ENCODE data around the gene NEK10.
"Not testable (repeated sequence)": the region's sequence is repeated elsewhere in the genome, so short reads cannot be mapped to it uniquely, and the experiment has no call there.

The NEK10 gene, protein sequence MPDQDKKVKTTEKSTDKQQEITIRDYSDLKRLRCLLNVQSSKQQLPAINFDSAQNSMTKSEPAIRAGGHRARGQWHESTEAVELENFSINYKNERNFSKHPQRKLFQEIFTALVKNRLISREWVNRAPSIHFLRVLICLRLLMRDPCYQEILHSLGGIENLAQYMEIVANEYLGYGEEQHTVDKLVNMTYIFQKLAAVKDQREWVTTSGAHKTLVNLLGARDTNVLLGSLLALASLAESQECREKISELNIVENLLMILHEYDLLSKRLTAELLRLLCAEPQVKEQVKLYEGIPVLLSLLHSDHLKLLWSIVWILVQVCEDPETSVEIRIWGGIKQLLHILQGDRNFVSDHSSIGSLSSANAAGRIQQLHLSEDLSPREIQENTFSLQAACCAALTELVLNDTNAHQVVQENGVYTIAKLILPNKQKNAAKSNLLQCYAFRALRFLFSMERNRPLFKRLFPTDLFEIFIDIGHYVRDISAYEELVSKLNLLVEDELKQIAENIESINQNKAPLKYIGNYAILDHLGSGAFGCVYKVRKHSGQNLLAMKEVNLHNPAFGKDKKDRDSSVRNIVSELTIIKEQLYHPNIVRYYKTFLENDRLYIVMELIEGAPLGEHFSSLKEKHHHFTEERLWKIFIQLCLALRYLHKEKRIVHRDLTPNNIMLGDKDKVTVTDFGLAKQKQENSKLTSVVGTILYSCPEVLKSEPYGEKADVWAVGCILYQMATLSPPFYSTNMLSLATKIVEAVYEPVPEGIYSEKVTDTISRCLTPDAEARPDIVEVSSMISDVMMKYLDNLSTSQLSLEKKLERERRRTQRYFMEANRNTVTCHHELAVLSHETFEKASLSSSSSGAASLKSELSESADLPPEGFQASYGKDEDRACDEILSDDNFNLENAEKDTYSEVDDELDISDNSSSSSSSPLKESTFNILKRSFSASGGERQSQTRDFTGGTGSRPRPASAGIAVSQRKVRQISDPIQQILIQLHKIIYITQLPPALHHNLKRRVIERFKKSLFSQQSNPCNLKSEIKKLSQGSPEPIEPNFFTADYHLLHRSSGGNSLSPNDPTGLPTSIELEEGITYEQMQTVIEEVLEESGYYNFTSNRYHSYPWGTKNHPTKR

DNA sequence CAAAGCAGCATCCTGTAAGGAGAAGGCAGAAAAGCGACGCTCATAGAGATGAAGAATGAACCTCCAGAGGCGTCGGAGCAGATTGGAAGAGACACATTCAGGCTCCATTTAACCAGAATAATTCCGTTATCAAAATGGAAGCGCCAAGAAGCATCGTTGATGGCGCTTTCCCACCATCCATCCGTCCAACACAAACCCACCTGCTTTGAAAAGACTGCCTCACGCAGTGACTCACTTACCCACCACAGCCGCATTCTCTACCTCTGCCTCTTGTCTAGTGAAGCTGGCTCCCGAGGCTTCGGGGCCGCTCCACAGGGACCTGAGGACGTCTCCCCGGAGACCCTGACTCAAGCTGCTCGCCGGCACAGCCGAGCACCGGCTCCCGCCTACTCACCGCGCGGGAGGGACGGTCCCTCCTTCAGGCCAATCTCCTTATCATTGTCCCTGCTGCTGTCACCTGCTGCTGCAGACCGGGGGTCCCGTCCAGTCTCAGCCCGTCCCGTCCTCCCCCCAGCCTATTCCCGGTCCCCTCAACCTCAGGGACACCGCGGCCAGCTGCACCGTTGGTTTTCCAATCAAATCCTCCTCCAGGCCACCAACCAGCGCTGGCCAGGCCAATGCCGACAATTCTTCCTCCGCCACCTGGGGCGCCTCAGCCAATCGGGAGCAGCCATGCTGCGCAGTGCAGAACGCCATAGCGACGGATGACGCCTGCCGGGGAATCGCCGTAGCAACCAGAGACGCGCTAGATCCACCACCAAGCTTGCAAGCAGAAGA, at the start of gene NEK10:
Gene NEK10, minus strand, starts transcription at position 553 of the 777 bp plus-strand sequence. CDS start 16,501 bp downstream, outside the sequence.
- in situ Hi-C loops (cut with HindIII; ENCODE audit: low pct_ligation_motif_present, low pct_unique_long_range_greater_than_20kb, low sequenced_read_pairs), result no loop called here
- DNase-seq, result peak; percentile 90

DNA sequence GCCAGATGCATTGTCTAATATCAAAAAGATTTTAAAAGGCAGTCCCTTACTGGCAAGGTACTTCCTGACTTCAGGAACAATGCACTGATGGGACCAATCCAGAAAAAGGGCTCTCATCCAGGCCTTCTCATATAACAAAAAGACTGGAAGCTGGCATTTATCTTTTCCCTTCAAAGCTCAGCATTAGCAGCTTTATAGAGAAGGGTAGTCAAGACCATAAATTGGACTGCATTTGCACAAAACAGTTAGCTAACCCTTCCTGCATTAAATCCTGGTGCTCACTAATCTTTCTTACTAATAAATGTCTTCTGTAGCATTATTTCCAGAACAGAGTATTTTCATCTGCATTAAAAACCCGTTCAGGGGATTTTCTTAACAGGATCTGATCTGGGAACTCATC, 46.0 kb upstream of the NEK10 start:
- in situ Hi-C loops (cut with HindIII; ENCODE audit: low pct_ligation_motif_present, low pct_unique_long_range_greater_than_20kb, low sequenced_read_pairs), result no loop called here
- no peak for DNase-seq

DNA sequence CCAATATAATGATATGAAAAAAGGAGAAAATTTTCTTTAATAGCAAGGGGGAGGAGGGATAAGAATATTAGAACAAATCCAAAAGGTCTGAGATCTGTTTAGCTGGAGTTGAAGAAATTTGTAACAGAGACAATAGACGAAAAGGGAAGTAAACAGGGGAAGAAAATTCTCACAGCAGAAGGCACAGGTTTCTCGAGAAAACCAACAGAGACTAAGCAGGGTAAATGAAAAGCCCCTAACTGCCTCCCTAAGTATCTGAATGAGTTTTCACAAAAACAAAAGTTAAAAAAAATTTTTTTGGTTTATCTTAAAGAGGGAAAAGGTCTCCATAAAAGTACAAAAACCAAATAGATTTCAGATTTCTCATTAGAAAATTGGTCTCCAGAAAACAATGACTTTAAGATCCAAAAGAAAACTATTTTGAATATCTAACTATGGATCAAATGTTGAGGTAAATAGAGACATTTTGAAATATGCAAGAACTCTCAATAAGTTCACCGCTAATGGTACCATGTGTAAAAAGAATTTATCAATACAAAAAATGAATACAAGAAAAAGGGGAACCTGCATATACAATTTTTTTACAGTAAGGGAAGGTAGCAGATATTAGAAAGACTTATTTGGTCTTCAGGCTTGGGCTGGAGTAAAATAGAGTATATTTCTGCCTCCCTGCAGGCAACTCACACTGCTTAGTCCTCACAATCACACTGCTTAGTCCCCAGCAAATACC, 23.9 kb upstream of the NEK10 start:
- in situ Hi-C loops (cut with HindIII; ENCODE audit: low pct_ligation_motif_present, low pct_unique_long_range_greater_than_20kb, low sequenced_read_pairs), result no loop called here

DNA sequence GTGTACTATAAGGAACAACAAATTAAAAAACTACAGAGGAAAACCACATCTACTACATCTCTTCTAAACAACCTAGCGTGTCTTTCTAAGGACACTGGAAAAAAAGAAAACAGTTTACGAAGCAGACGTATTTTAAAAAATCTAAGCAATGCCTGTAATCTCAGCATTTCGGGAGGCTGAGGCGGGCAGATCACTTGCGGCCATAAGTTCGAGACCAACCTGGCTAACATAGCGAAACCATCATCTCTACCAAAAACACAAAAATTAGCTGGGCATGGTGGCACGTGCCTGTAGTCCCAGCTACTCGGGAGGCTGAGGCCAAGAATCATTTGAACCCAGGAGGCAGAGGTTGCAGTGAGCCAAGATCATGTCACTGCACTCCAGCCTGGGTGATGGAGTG, 23.2 kb upstream of the NEK10 start:
- DNase-seq; in situ Hi-C loops (cut with HindIII; ENCODE audit: low pct_ligation_motif_present, low pct_unique_long_range_greater_than_20kb, low sequenced_read_pairs): not testable (repeated sequence)

More for the DNA sequence above, 23.9 kb upstream of the NEK10 start:
- no peak for DNase-seq

DNA sequence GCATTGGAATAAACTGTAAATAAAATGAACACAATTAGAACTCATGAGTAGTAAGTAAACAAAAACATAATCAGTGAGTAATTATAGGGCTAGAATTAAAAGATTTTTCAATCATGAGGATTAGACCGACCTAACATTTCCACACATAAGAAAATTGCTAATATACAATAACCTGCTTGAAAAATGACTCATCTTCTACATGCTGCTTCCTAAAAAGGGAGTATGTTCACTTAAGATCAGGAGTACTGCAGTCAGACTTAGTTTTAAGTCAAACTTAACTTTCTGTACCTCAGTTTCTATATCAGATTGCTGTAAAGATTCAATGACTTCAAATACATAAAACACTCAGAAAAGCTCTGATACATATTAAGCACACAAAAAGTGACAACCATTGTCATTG, 22.6 kb upstream of the NEK10 start:
- DNase-seq, result no peak
- in situ Hi-C loops (cut with HindIII; ENCODE audit: low pct_ligation_motif_present, low pct_unique_long_range_greater_than_20kb, low sequenced_read_pairs), result no loop called here

DNA sequence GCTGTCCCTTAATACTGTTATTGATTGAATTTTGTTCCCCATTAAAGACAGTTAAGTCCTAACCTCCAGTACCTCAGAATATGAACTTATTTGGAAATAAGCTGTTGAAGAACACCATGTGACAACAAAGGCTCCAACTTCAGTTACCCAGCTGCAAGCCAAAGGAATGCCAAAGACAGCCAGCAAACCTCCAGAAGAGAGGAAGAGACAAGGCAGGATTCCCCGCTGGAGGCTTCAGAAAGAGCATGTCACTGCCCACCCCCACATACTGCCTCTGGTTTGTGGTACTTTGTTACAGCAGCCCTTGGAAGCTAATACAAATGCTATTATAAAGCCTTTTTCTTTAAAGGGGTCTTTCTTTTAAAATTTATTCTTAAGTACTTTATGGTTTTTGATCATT, 18.4 kb upstream of the NEK10 start:
- in situ Hi-C loops (cut with HindIII; ENCODE audit: low pct_ligation_motif_present, low pct_unique_long_range_greater_than_20kb, low sequenced_read_pairs), result no loop called here
- DNase-seq, result no peak

DNA sequence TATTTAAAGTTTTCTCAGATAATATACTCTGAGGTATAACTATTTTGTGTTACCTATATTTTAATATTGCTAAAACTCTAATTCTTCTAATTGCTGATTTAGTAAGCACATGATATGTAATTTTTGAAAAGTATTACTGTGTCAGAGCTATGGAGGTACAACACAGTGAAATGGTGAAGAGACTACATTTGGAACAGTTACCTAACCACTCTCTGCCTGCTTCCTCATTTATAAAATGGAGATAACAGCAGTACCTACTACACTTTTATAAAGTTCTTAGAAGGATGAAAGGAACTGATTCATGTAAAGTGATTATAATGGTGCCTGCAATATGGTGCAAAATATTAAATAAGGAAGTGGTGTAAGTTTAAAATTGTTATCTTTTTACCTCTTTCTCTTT, 16.3 kb upstream of the NEK10 start:
- no peak for DNase-seq
- in situ Hi-C loops (cut with HindIII; ENCODE audit: low pct_ligation_motif_present, low pct_unique_long_range_greater_than_20kb, low sequenced_read_pairs), result no loop called here

DNA sequence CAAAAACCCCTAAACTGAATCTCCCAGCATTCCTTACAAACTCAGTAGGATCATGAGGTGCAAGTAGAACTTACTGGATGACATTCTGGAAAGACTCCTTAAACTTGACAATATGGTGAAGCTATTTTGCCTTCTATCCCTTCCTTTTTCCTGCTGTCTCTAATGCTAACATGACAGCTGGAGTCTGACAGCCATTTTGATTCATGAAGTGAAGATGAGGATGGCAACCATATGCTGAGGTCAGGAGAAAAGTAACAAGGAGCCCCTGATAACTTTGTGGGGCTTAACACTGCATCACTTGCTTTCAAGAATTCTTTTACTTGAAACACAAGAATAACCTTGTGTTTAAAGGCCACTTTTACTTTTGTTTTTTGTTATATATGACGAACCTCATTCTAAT, 15.0 kb upstream of the NEK10 start:
- no peak for DNase-seq
- in situ Hi-C loops (cut with HindIII; ENCODE audit: low pct_ligation_motif_present, low pct_unique_long_range_greater_than_20kb, low sequenced_read_pairs), result no loop called here

DNA sequence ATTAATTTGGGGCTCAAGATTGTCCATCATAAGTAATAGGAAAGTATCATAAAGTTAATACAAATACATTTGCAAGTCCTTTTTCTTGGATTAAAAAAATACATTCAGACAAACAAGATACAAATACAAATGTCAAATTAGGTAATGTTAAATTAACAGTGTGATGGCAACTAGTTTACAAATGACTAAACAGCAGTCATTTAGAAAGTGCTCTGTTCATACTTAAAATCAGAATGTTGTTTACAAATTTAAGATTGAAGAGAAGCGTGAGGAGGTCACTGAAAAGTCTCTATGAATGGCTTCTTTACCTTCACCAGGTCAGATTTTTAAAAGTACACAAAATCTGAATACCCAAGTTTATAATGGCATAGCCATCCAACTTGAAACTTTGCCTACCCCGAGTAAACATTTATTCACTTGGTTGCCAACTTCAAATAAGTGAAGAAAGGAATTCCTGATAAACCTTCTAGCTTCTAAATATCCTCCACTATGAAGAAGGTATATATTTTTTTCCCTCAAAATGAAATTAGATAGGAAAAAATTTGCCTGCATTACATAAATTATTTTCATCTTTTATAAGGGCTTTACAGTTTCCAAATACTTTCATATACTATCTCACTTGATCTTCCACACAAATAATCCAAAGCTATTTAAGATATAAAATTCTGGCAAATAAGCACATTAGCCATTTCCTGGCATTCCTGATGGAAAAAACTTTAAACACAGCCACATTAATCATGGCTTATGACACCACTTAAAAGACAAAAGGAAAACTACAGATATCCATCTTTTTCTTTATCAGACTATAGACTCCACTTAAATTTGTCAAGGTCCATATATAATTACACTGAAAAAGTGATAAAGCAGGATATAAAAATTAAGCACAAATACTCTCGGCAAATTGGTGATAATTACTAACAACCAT, 11.5 kb upstream of the NEK10 start:
- in situ Hi-C loops (cut with HindIII; ENCODE audit: low pct_ligation_motif_present, low pct_unique_long_range_greater_than_20kb, low sequenced_read_pairs), result no loop called here
- no peak for DNase-seq

DNA sequence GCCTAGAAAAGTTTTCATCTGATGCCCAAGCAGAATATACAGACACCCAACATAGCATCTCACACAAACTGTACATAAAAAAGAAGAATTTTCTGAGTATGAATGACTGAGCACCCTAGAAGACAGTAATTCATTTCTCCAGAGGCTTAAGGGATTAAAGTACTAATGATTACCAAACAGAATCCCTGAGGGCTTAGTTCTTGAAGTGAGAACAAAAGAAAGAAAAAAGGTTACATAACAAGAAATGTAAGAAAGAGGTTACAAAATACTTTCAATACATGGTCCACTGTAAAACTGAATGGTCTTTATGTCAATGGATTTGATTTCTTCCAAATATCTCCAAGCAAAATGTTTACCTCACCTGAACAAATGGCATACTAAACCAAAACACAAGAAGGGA, 9.1 kb upstream of the NEK10 start:
- no peak for DNase-seq
- in situ Hi-C loops (cut with HindIII; ENCODE audit: low pct_ligation_motif_present, low pct_unique_long_range_greater_than_20kb, low sequenced_read_pairs), result no loop called here

DNA sequence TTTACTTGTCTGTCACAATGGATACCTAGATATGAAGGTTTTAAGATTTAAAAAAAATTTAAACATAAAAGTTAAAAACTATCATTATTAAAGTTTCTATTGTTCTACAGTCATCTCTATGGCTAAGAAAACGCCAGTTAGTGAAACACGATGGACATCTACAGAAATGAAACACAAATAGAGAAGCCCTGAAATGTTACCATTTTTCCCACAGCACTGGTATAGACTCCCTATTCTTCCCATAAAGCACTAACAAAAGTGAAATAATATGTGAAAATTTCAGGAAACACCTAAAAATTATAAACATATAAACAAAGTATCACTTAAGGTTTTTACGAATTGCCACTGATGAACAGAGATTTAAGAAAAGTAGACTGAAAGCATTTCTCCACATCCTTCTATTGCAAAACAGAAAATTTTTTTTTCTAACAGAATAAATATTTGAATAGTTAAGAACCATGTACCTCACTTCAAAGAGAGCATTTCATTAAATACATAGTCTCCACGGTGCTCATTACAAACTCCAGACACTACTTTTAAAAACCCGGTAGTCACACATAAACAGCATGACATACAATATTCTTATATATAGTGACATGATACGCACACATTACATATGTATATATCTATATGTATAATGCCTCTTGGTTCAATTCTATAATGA, 7.1 kb upstream of the NEK10 start:
- DNase-seq, result no peak
- in situ Hi-C loops (cut with HindIII; ENCODE audit: low pct_ligation_motif_present, low pct_unique_long_range_greater_than_20kb, low sequenced_read_pairs), result no loop called here

DNA sequence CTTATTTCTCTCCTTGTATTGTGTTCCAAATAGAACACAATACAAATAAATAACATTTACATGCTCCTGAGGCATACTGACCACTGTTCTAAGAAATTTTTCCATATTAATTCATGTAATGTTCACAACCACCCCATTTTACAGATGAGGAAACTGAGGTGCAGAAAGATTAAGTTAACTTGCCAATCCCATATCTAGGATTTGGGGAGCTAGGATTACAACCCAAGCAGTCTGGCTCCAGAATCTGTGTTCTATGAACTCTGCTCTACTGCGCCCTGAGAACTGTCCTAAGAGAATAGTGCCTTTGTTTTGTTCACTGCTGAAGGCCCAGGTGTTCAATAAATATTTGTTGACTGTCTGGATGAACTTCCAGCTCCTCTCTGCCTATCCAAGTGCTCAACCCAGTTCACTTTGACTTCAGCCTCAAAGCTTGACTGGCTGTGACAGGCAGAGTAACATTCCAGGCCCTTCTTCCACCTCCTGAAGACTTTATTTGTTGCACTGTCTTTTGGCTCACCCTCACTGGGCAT, 3.1 kb downstream of the NEK10 start:
- DNase-seq, result no peak
- in situ Hi-C loops (cut with HindIII; ENCODE audit: low pct_ligation_motif_present, low pct_unique_long_range_greater_than_20kb, low sequenced_read_pairs), result no loop called here

DNA sequence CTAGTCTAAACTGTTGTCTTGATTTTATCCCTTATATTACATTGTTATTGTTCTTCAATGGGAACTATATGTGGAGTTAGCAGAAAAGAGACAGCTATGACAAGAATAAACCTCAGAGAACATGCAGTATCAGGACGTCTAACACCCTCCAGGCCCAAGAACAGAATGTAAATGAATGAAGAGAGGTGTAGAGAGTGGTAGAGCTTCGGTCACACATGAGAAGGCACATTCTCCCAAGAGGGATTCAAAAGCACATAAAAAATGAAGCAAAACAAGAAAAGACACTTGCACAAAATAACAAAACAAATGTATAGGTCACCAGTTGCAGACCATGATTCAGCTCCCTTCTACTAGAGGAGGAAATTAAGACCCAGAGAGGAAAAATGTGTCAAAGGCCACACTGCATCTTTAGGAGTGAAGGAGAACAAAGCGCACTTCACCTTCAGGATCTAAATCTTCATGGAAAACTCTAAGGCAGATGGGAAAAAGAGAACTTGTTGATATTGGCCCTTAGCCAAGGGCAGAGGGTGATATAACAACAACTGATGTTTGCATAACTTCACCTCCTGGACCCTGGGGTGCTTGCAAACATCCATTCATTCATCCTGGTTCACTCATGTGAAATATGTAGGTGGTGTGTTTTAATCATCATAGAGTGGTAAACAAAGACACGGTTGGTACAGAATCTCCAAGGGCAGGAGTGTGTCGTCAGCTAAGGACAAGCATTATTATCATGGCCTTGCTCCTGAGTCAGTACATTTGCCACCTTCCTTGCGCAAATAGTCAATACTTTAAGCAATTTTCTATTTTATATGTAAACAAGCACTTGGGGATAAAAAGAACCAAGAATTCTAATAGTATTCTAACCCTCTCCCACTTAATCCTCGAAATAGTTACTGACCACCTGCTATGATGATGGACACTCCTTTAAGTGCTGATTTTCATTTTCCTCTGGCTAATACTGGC, 8.8 kb downstream of the NEK10 start:
- in situ Hi-C loops (cut with HindIII; ENCODE audit: low pct_ligation_motif_present, low pct_unique_long_range_greater_than_20kb, low sequenced_read_pairs), result no loop called here
- no peak for DNase-seq

DNA sequence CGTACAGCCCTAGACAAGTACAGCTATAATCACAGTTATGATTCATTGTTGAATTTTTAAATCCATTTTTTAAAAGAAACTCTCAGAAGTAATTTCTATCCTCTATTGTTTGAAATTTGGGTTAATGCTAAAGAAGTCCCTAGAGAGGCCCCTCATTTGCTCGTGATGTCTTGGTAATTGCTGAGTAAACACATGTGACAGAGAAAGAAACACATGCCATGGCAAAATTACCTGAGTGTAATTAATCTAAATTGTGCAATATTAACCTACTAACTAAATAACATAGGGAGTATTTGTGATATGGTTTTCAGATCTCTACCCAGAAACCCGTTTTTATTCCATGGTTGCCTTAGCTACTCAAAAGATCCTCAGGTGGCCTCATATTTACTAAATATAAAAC, 10.8 kb downstream of the NEK10 start:
- in situ Hi-C loops (cut with HindIII; ENCODE audit: low pct_ligation_motif_present, low pct_unique_long_range_greater_than_20kb, low sequenced_read_pairs), result no loop called here
- no peak for DNase-seq

DNA sequence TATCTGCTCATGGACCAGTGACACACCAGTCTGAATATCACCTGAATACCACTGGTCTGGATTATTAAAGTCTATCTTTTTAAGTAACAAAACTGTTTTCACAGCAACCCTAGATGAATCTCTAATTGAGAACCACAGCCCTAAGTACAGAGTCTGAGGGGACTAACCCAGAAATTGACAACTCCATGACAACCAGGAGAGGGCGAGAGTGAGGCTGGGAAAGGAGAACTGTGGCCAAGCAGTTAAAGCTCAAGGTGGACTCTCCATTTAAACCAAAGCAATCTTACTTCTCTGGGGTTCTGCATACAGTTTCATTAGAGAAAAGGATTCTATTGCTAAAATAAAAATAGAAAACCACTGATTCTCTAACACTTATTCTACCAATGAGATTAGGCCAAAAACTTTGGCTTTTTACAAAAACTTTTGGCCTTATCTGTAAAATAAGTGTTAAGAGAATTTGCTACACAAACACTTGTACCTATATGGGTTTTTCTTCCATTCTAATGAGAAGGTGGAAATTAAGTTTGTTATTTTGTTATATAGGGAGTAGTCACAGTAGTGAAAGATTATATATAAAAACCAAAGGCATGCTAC, 11.4 kb downstream of the NEK10 start:
- in situ Hi-C loops (cut with HindIII; ENCODE audit: low pct_ligation_motif_present, low pct_unique_long_range_greater_than_20kb, low sequenced_read_pairs), result no loop called here
- peak; percentile 65 for DNase-seq

Measured in ACHN (cell line).